Activated CD8-positive, alpha-beta memory T cell treated with anti-CD3 and anti-CD28 coated beads for 24 hours (primary cell): ENCODE measurements around the gene PUS3.

Experiments
- DNase-seq: peaks from one replicate; pipeline ENCODE4 v3.0.0-alpha.2; 2020

PUS3 gene

DNA sequence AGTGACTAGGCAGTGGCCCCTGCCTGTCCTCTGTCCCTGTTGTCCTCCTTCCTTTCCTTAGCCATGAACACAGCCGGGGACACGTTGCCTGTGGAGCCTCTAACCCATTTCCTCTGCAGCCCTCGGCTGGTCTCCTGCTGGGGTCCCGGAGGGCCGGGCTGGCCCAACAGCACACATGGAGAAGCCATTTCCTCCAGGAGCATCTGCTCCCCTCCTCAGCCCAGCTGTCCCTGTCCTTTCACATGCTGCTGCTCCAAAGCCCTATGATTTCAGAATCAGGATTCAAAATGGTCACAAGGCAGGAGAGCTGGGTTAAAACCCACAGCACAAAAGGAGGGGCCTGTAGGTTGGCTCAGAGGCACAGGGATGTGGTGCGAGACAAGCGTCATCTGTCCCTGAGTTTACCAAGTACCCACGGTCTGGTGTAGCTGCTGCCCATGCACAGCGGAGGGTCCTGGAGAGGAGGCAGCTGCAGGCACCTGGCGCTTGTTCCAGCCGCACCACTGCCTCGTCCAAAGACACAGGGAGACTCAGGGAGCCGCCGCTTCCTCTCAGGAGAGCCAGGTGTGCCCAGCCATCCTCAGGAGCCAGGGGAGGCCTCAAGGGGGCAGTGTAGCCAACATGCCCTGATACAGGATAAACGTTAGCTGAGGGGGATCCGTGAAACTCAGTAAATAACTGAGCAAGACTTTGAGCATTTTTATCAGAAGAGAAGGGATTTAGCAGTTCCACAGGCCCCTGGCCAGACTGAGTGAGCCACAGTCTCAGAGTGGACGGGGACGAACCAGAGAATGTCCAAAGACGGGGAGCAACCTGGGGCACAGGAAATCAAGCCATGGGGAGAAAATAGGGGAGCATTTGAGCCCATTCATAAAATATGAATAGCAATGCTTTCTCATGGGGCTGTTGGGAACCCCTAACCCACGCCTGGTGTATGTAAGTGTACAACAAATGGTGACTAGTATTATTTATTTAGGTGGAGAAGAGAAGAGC lies 38.9 kb upstream of the PUS3 start:
- peak; percentile 68 for DNase-seq

GRCh38 chr11:125941267-125941618 lies 38.2 kb upstream of the PUS3 start:
- peak; percentile 37 for DNase-seq

DNA sequence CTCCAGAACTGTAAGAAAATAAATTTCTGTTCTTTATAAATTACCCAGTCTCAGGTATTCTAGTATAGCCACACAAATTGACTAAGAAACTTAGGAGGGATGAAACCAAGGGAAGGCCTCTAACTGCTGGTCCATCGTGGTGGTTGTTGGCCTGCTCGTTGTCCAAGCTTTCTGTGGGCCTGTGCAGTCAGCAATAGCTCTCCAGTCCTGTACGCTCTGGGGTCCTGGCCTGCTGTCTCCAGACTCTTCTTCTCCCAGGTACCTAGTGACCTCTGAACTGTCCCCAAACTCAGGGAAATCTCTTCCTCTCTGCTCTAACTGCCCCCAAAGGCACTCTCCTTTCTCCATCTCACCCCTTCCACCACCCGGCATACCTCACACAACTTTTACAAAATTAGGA lies 37.1 kb upstream of the PUS3 start:
- DNase-seq: no peak

DNA sequence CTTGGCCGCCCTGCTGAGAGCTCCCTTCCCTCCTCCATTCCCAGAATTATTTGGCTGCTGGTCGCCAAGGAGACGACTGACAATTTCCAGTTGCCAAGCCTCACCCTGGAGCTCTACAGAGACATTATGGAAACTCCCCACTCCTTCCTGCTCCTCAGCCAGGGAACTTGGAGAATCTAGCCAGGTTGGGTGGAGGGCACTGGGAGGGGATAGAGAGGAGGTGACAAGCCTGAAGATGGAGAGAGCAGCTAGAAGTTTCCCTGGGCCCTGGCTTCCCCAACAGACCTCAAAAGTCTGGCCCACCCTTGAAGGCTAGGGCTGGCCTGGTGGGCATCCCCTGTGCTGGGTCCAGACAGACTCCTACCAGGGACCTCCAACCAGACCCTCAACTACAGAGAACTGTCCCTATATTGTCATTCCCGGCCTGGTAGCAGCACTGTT lies 36.1 kb upstream of the PUS3 start:
- peak; percentile 44 for DNase-seq

GRCh38 chr11:125938418-125938817 lies 35.4 kb upstream of the PUS3 start:
- DNase-seq: peak; percentile 56

GRCh38 chr11:125935618-125936199 lies 32.7 kb upstream of the PUS3 start:
- DNase-seq: no peak

DNA sequence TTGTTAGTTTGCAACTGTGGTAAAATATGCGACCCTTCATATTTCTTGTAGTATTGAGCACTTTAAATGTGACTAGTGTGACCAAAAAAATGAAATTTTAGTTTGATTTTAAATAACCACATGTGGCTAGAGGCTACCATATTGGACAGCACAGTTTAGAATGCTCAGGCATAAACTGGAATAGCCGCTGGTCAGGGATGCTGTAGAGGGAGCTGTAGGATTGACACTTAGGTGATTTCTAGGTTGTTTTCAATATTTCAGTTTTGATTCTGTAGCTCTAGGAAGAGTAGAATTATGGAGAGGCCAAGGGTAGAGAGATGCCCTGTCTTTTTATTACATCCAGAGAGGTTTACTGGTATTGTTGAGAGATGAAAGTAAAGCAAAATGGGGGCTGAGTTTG lies 32.0 kb upstream of the PUS3 start:
- no peak for DNase-seq

GRCh38 chr11:125934473-125934872 lies 31.5 kb upstream of the PUS3 start:
- no peak for DNase-seq

GRCh38 chr11:125933030-125933813 lies 30.2 kb upstream of the PUS3 start:
- peak; percentile 57 for DNase-seq

- no peak for DNase-seq
Observed at GRCh38 chr11:125932301-125932700, 29.3 kb upstream of the PUS3 start.

- no peak for DNase-seq
Observed at GRCh38 chr11:125931668-125932067, 28.7 kb upstream of the PUS3 start.

GRCh38 chr11:125931116-125931515 lies 28.1 kb upstream of the PUS3 start:
- no peak for DNase-seq

DNA sequence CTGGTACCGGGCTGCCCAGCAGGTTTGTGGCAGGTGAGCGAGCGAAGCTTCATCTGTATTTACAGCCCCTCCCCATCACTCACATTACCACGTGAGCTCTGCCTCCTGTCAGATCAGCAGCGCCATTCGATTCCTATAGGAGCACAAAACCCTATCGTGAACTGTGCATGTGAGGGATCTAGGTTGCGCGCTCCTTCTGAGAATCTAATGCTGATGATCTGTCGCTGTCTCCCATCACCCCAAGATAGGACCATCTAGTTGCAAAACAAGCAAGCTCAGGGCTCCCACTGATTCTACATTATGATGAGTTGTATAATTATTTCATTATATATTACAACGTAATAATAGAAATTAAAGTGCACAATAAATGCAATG lies 27.1 kb upstream of the PUS3 start:
- no peak for DNase-seq

DNA sequence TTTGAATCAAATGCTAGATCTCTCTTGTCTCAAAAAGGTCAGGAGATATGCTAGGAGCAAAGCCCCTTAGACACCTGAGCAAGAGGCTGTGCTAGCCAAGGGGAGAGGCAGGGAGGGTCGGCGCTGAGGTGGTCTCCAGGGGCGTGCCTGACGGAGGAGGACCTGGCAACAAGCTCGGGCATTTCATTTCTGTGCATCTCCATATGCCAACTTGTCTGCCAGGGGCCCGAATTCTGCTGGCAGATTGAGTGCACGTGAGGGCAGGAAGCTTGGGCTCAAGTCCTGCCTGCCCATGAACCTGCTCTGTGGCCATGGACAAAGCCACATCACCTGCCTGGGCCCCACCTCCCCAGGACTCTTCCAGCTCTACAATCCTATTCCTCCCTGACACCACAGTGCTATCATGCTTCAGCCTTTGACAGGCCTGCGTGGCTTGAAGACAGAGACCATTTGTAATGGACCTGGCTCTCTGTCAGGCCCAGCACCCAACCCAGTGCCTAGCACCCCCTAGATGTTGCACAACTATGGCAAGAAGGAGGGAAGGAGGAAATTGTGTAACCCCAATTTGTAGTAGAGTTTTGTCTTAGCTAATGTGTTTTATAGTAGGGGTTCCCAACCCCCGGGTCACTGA lies 26.6 kb upstream of the PUS3 start:
- DNase-seq: no peak

DNA sequence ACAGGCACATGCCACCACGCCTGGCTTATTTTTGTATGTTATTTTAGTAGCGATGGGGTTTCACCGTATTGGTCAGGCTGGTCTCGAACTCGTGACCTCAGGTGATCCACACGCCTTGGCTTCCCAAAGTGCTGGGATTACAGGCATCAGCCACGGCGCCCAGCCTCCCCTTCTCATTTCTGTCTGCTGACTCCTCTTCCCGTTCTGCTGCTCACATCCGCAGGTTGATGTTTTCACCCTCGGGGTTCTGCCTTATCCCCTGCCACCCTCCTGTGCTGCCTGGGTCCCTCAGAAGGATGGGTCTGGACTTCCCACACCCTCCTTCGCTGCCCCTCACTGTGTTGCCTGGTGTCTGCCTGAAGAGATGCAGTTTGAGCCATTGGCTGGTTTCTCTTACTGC lies 23.7 kb upstream of the PUS3 start:
- DNase-seq: no peak

DNA sequence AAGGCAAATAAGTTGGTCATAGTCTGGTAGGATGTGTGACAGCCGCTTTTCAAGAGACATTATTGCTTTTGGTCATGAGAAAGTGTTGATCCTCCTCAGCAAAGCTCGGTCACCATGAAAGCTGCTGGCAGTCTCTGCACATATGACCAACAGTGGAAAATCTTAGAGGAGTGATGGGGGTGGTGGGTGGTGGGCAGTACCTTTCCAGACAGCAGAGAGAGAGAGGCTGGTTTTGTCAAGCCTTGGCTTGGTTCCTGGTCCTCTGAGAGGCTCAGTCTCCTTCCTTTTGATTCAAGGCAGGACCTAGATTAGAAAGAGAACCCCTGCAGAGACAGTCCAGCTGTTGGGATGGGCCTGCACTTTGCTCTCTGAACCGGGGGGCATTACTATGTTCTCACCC lies 22.8 kb upstream of the PUS3 start:
- DNase-seq: no peak

DNA sequence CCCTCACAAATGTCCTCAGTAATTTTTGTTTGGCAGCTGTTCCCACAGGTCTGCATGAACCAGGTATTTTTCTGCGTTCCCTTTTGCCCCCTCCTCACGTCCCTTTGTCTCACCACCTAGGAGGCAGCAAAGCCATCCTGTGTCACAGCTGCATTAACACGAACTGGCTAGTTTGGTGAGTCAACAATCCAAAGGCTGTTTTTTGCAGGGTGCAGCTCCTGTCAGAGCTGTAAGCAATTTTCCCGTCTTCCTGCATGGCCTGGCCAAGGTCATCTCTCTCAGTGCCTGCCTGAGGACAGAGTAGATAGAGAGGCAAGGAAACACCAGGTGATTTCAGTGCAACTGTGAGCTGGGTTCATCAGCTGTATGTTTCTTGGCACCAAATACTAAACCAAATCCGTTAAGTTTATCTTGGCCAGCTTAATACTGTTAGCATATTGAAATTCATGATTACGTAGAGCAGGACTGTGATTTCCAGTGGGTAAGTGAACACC lies 22.3 kb upstream of the PUS3 start:
- DNase-seq: no peak

DNA sequence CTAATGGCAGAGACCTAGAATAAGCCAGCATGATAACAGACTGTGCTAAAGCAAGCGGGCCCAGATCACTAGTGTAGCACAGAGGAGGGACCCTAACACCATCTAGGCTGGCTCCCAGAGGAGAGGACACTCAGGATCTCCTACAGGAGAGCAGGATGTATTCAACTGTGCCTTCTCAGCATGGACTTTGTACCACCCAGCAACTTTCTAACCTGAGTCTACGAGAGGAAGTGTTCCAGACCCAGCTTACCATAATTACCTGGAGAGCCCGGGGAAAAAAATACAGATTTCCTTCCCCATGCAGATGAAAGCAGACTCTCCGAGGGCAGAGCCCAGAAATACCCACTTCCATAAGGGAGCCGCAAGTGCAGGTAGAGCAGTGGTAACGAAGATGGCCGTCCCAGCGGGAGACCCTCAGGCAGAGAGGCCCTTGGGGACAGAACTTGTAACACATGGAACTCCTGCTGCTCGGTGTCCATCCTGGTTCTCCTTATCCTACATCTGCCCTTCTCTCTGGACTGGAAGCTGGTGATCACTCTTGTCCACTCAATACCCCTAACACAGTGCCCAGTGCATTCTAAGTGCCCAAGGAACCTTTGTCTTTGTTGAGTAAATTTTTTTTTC lies 21.5 kb upstream of the PUS3 start:
- DNase-seq: no peak

DNA sequence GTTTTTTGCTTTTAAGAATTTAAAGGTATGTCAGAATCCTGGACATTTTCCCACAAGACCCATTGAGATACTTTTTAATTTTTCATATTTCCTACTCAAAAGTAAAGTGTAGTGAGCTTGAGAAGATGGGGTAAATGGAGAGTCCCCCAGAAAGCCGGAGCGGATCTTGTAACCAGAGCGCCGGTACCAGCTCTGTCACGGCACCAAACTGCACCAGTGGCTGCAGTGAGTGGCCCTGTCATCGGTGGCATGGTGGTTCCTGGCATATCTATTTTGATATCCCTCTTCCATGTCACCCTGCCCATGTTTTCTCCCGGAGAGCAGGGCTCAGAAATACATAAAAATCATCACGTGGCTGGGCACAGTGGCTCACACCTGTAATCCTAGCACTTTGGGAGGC lies 20.6 kb upstream of the PUS3 start:
- DNase-seq: no peak

- DNase-seq: peak; percentile 72
Observed at GRCh38 chr11:125923012-125923579, 20.1 kb upstream of the PUS3 start.

GRCh38 chr11:125922156-125922555 lies 19.1 kb upstream of the PUS3 start:
- no peak for DNase-seq

DNA sequence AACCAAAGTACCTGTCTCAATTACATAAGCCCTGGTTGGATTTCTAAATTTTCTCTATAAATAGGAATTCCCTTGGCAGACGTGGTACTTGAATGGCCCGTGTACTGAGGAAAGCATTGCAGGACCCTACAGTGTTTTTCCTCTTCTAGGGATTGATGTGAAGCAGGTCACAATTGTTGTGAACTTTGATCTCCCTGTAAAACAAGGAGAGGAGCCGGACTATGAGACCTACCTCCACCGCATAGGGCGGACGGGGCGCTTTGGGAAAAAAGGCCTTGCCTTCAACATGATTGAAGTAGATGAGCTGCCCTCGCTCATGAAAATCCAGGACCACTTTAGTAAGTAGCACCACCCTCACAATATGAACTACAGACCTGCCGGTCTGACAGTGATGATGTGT lies 18.0 kb upstream of the PUS3 start:
- no peak for DNase-seq
